Karpas-422 (cell line): ENCODE measurements around the gene STX7. TPM values are rescaled to one million over a fixed set of nuclear protein-coding genes. Genes with fewer than 3 reads are reported as not detected.
A peak's percentile ranks its signal among the peaks of the same experiment; 100 is the strongest.

Experiments used
- DNase-seq: peaks from one replicate; pipeline ENCODE4 v3.0.0-alpha.2; 2015
- H2AFZ ChIP-seq: fragments of 200-600 bp; sonication (generic); 2 replicates; pipeline ENCODE4 v1.6.1; 2014; ENCODE audit warnings: antibody characterized with exemption, low read length, mixed read lengths
- H3K27ac ChIP-seq: fragments of 200-600 bp; sonication (generic); 2 replicates; pipeline ENCODE4 v1.5.1; 2014; ENCODE audit warnings: mild to moderate bottlenecking, low read length, moderate library complexity
- H3K27me3 ChIP-seq: fragments of 200-600 bp; sonication (generic); 2 replicates; pipeline ENCODE4 v1.6.1; 2014; ENCODE audit warnings: low read length, mixed read lengths
- H3K36me3 ChIP-seq: fragments of 200-600 bp; sonication (generic); 2 replicates; pipeline ENCODE4 v1.6.1; 2014; ENCODE audit warnings: low read length, mixed read lengths; ENCODE audit not compliant: insufficient read depth
- H3K4me1 ChIP-seq: fragments of 200-600 bp; sonication (generic); 2 replicates; pipeline ENCODE4 v1.6.1; 2014; ENCODE audit warnings: mild to moderate bottlenecking, low read length, mixed read lengths
- H3K4me2 ChIP-seq: fragments of 200-600 bp; sonication (generic); 2 replicates; pipeline ENCODE4 v1.6.1; 2014; ENCODE audit warnings: low read length, low read depth, mild to moderate bottlenecking; ENCODE audit not compliant: poor library complexity, severe bottlenecking
- H3K4me3 ChIP-seq: fragments of 200-600 bp; sonication (generic); 2 replicates; pipeline ENCODE4 v1.5.1; 2014; ENCODE audit warnings: mild to moderate bottlenecking, antibody characterized with exemption, low read length, mixed read lengths
- H3K79me2 ChIP-seq: fragments of 200-600 bp; sonication (generic); 2 replicates; pipeline ENCODE4 v1.6.1; 2014; ENCODE audit warnings: mild to moderate bottlenecking, low read length, mixed read lengths
- H3K9ac ChIP-seq: fragments of 200-600 bp; sonication (generic); 2 replicates; pipeline ENCODE4 v1.6.0; 2014; ENCODE audit warnings: low read length
- H3K9me2 ChIP-seq: fragments of 200-600 bp; sonication (generic), shearing (Covaris generic); replicated peaks from 2 replicates; pipeline ENCODE4 v1.6.0; 2014; ENCODE audit warnings: mild to moderate bottlenecking, low read length, moderate library complexity; ENCODE audit not compliant: insufficient read depth
- H3K9me3 ChIP-seq: fragments of 300-700, 200-600 bp; sonication (generic); 2 replicates; pipeline ENCODE4 v1.6.1; 2014; ENCODE audit warnings: low read length, mixed read lengths
- H4K20me1 ChIP-seq: fragments of 200-600 bp; sonication (generic); 2 replicates; pipeline ENCODE4 v1.6.1; 2014; ENCODE audit warnings: mild to moderate bottlenecking, antibody characterized with exemption, low read length, low read depth; ENCODE audit not compliant: insufficient read depth
- total RNA-seq: library from RNA; depleted of rRNA; stranded (reverse); fragments of >200 nt; shearing (Covaris generic); gene quantifications from 2 replicates; pipeline ENCODE4 v1.2.3, GENCODE V29; 2014; ENCODE audit warnings: low replicate concordance

STX7 gene
- total RNA-seq, 1 experiment from 2014 or later, result 39.7 TPM

DNA sequence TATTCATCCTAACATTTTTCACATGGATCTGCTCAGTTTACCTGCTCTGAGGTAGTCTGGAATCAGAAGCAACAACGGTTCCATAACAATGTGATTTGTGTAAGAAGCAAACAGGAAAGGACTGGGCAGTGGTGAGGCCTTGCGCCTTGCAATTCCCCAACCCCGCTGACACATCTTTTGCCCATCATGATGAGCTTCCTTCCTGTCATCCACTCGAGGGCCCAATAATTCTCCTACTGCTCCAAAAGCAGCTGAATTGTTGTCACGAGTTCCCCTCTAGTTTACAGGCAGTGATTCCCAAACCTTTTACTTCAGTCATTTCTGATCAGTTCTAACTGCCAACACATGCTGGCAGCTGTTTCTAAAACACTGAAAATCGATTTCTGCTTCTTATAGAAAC lies 22.9 kb downstream of the STX7 start:
- Histone ChIP-seq H3K4me3 (peak overlapping the region; percentile 64), H3K4me1 (peaks cover 72% of the 10 kb centered on the region), H3K27me3 (no peaks in the 10 kb centered on the region), H2AFZ (no peak overlapping the region), H4K20me1 (no peaks in the 10 kb centered on the region), H3K36me3 (peaks cover 59% of the 10 kb centered on the region), H3K27ac (peak overlapping the region; percentile 99), H3K79me2 (peaks cover 97% of the 10 kb centered on the region), H3K9me2 (no peaks in the 10 kb centered on the region), H3K4me2 (peak overlapping the region; percentile 74), H3K9ac (peak overlapping the region; percentile 73), H3K9me3 (peaks cover 8% of the 10 kb centered on the region)
- peak; percentile 62 for DNase-seq

DNA sequence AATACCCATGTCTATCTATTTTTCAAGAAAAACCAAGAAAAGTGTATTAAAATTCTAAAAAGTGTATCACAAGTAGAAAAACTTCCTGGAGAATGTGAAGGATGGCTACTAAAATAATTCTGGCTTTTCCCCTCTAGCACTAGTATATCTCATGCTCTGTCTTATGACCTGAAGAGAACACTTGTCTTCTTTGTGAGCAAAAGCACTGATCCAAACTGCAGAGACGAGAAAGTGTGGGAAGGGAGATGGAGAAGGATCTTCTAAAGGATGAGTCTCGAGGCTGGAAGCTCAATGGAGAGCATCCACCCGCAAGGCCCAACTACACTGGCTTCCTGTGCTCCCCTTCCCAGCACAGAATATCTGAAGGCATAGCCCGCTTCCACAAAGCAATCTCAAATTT lies 23.5 kb downstream of the STX7 start:
- H3K4me2 ChIP-seq, result peak overlapping the region; percentile 74
- no peak overlapping the region for H2AFZ ChIP-seq
- H3K79me2 ChIP-seq, result peaks cover 96% of the 10 kb centered on the region
- peaks cover 72% of the 10 kb centered on the region for H3K4me1 ChIP-seq
- DNase-seq, result no peak
- H3K36me3 ChIP-seq, result peaks cover 53% of the 10 kb centered on the region
- H3K27ac ChIP-seq, result peak overlapping the region; percentile 99
- H3K9me3 ChIP-seq, result peaks cover 8% of the 10 kb centered on the region
- H3K9ac ChIP-seq, result no peak overlapping the region
- H3K9me2 ChIP-seq, result no peaks in the 10 kb centered on the region
- no peaks in the 10 kb centered on the region for H3K27me3 ChIP-seq
- no peak overlapping the region for H3K4me3 ChIP-seq
- no peaks in the 10 kb centered on the region for H4K20me1 ChIP-seq

DNA sequence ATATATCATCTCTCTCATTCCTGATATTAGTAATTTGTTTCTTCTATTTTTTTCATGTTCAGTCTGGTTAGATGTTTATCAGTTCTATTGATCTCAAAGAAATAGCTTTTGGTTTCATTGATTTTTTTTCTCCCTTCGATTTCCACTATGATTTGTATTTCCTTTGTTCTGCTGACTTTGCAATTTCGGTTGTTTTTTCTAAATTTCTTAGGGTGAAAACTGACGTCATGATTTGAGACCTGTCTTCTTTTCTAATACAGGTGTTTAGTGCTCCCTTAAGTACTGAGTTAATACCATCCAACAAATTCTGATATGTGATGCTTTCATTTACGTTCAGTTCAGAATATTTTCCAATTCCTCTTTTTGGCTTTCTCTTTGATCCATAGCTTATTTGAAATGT lies 25.2 kb downstream of the STX7 start:
- H3K4me2 ChIP-seq, result no peak overlapping the region
- H3K9ac ChIP-seq, result no peak overlapping the region
- peaks cover 72% of the 10 kb centered on the region for H3K4me1 ChIP-seq
- no peaks in the 10 kb centered on the region for H4K20me1 ChIP-seq
- H3K9me2 ChIP-seq, result no peaks in the 10 kb centered on the region
- H2AFZ ChIP-seq, result no peak overlapping the region
- H3K27me3 ChIP-seq, result no peaks in the 10 kb centered on the region
- peak overlapping the region; percentile 21; the same call in 1 of the 2 replicates for H3K27ac ChIP-seq
- peaks cover 3% of the 10 kb centered on the region for H3K9me3 ChIP-seq
- H3K79me2 ChIP-seq, result peaks cover 95% of the 10 kb centered on the region
- DNase-seq, result no peak
- no peak overlapping the region for H3K4me3 ChIP-seq
- H3K36me3 ChIP-seq, result peaks cover 41% of the 10 kb centered on the region

DNA sequence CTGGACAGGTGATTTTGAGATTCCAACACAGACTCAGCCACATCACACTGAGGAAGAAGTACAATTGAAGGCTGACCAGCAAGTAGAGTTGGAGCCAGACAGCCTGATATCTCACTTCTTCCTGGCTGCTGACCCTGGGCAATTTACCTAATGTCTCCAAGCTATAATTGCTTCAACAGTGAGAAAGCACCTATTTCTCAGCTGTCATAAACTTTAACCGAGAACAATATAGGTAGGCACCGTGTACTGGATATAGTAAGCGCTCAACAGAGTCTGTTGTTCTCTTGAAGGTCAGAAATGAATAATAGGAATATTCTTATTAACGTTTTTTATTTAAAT lies 28.3 kb downstream of the STX7 start:
- H3K9me3 ChIP-seq, result peaks cover 3% of the 10 kb centered on the region
- peaks cover 55% of the 10 kb centered on the region for H3K36me3 ChIP-seq
- peaks cover 61% of the 10 kb centered on the region for H3K4me1 ChIP-seq
- DNase-seq, result peak; percentile 57
- H3K9me2 ChIP-seq, result no peaks in the 10 kb centered on the region
- H3K27me3 ChIP-seq, result no peaks in the 10 kb centered on the region
- H3K9ac ChIP-seq, result peak overlapping the region; percentile 46
- H2AFZ ChIP-seq, result no peak overlapping the region
- H3K4me2 ChIP-seq, result peak overlapping the region; percentile 61
- peak overlapping the region; percentile 35 for H3K4me3 ChIP-seq
- H3K27ac ChIP-seq, result peak overlapping the region; percentile 88
- H3K79me2 ChIP-seq, result peaks cover 95% of the 10 kb centered on the region
- 0 out of 2 replicates have a peak, but pooled peaks cover 4% of the 10 kb centered on the region for H4K20me1 ChIP-seq

DNA sequence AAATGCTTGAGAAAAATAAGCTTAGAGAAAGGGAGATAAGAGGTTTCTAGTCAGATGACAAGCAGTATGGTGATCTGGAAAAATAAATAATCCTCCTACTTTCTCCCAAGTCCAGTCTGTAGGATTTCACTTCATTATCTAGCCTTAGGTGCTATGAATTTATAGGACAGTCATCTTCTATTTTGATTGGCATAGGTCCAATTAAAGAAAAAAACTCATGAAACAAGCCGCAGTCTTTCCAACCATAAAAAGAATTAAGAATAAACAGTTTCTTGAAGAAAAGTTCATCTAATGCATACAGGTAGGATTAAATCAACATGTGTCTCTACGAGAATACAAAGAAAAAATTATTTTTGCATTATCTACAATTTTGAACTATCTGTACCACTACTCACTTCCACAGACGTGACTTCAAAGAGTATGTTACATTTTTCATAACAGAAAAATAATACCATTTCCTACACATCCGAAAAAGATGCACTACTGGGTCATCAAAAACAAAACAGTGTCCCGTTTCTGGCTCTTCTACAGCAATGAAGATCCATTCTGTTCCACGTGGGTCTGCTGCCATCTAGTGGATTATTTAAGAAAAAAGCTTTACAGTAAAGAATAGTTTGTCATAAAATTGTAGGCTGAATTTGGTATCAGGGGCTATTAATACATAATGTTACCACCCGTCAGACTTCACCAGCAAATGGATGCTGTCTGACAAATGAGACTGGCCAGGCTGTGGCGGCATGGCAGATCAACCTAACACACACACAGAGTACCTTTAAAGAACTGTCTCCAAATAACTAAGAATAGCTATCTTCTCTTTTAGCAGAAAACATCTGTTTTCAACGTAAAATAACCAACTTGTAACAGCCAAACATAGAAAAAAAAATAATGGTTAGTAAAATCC lies 28.9 kb downstream of the STX7 start:
- Histone ChIP-seq H3K9me3 (peaks cover 3% of the 10 kb centered on the region), H3K36me3 (peaks cover 49% of the 10 kb centered on the region), H3K4me1 (peaks cover 56% of the 10 kb centered on the region), H3K27ac (peak overlapping the region; percentile 88), H4K20me1 (0 out of 2 replicates have a peak, but pooled peaks cover 4% of the 10 kb centered on the region), H3K79me2 (peaks cover 95% of the 10 kb centered on the region), H3K27me3 (no peaks in the 10 kb centered on the region), H3K4me3 (peak overlapping the region; percentile 35), H3K9me2 (no peaks in the 10 kb centered on the region), H3K4me2 (peak overlapping the region; percentile 61), H3K9ac (peak overlapping the region; percentile 46), H2AFZ (no peak overlapping the region)
- peak; percentile 93 for DNase-seq

DNA sequence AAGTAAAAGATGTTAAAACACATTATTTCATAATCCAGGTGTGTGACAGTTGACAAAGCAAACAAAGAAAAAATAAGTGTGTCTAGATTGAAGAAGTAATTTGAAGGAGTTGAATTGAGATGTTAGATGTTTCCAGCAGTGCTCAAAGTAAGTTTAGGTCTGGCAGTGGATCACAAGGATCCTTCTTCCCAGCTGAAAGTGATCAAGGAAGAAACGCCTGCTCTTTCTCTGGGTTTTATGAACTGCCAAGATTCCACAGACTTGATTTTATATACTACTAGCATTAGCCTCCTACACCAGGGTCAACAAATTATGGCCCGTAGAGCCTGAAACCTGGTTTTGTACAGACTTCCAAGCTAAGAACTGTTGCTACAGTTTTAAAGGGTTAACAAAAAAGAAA lies 30.3 kb downstream of the STX7 start:
- Histone ChIP-seq H3K9ac (no peak overlapping the region), H3K9me2 (no peaks in the 10 kb centered on the region), H2AFZ (no peak overlapping the region), H3K27me3 (no peaks in the 10 kb centered on the region), H3K4me3 (no peak overlapping the region), H3K4me1 (peaks cover 59% of the 10 kb centered on the region), H3K9me3 (no peaks in the 10 kb centered on the region), H3K4me2 (no peak overlapping the region), H3K79me2 (peaks cover 95% of the 10 kb centered on the region), H3K27ac (peak overlapping the region; percentile 88; the same call in 1 of the 2 replicates), H3K36me3 (peaks cover 36% of the 10 kb centered on the region), H4K20me1 (0 out of 2 replicates have a peak, but pooled peaks cover 4% of the 10 kb centered on the region)
- DNase-seq, result no peak

DNA sequence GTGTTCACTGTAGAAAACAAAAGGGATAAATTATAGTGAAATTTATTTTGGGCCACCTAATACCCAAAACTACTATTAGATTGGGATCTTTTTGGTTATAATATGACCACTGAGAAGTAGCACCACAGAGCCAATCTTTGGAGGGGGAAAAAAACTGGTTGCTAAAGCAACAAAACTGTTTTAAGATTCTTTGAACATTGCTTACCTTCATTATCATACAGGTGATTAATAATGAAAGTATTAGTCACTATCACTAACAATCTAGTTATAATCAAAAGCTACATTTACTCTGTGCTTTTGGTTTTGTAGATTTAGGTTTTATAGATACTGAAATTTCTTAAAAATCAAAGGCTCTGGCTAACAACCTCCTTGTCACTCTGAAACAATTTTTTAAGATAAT lies 31.7 kb downstream of the STX7 start:
- peaks cover 29% of the 10 kb centered on the region for H3K36me3 ChIP-seq
- DNase-seq, result no peak
- H3K9ac ChIP-seq, result no peak overlapping the region
- H3K4me1 ChIP-seq, result peaks cover 64% of the 10 kb centered on the region
- H3K79me2 ChIP-seq, result peaks cover 97% of the 10 kb centered on the region
- H3K27ac ChIP-seq, result peak overlapping the region; percentile 7; the same call in 1 of the 2 replicates
- H3K27me3 ChIP-seq, result no peaks in the 10 kb centered on the region
- no peaks in the 10 kb centered on the region for H3K9me2 ChIP-seq
- no peak overlapping the region for H2AFZ ChIP-seq
- H3K4me2 ChIP-seq, result no peak overlapping the region
- no peaks in the 10 kb centered on the region for H3K9me3 ChIP-seq
- no peak overlapping the region for H3K4me3 ChIP-seq
- 0 out of 2 replicates have a peak, but pooled peaks cover 4% of the 10 kb centered on the region for H4K20me1 ChIP-seq

DNA sequence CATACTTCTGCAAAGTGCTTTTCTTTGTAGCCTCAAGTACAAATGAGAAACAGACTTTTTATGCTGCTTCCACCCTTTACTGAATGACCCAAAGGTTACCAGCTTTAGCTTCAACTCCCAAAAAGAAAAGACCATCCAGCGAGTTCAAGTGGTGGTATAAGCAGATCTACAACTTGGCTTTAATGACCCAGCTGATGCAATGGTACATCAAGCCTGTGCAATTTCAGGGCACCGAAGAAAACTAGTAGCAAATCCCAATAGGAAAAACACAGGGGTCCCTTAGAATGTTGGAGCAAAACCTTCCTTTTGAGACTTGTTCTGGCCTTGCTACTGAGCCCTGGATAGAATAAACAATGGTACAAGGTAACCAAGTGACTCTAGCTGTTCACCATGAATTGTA lies 33.8 kb downstream of the STX7 start:
- H3K27me3 ChIP-seq, result no peaks in the 10 kb centered on the region
- peaks cover 55% of the 10 kb centered on the region for H3K4me1 ChIP-seq
- no peak overlapping the region for H3K9ac ChIP-seq
- no peak overlapping the region for H3K4me3 ChIP-seq
- H3K4me2 ChIP-seq, result no peak overlapping the region
- no peaks in the 10 kb centered on the region for H3K9me3 ChIP-seq
- peaks cover 39% of the 10 kb centered on the region for H3K36me3 ChIP-seq
- DNase-seq, result no peak
- H4K20me1 ChIP-seq, result 0 out of 2 replicates have a peak, but pooled peaks cover 4% of the 10 kb centered on the region
- no peak overlapping the region for H2AFZ ChIP-seq
- H3K9me2 ChIP-seq, result no peaks in the 10 kb centered on the region
- H3K27ac ChIP-seq, result no peak overlapping the region
- H3K79me2 ChIP-seq, result peaks cover 97% of the 10 kb centered on the region
